ENCODE data around the gene B9D1. TPM values are rescaled to one million over a fixed set of nuclear protein-coding genes. Genes with fewer than 3 reads are reported as not detected.

Gene B9D1
- total and polyA plus RNA-seq, 2 of the 13 experiments (the other 11 are each of a cell fraction or from before 2014, with no cell fraction given), result 27.7 to 31.1 TPM

GRCh38 chr17:19384723-19385391, 22.3 kb upstream of the B9D1 start:
- Histone ChIP-seq H3K4me3 (replicated peaks in 1 of 3; ENCODE audit: insufficient read depth in 1 of 3, low read depth in 2 of 3, low read length in 3 of 3) (no peak overlapping the region), H2AFZ (ENCODE audit: low read length) (no peak overlapping the region), H3K36me3 (replicated peaks in 1 of 2; ENCODE audit: control insufficient read depth in 1 of 2, insufficient read depth in 2 of 2, low read length in 2 of 2) (peaks cover 13 to 35% of the 10 kb centered on the region in 2 experiments), H4K20me1 (ENCODE audit: insufficient read depth, low read length) (no peaks in the 10 kb centered on the region), H3K4me1 (ENCODE audit: insufficient read depth, low read length) (peaks cover 41% of the 10 kb centered on the region), H3K27ac (ENCODE audit: extremely low read length, insufficient read depth, low read length) (no peak overlapping the region), H3K79me2 (ENCODE audit: insufficient read depth, low read length) (no peaks in the 10 kb centered on the region), H3K9me3 (ENCODE audit: low read length) (no peaks in the 10 kb centered on the region), H3K9ac (ENCODE audit: insufficient read depth, low read depth, low read length) (no peak overlapping the region), H3K27me3 (ENCODE audit: control insufficient read depth in 1 of 2, insufficient read depth in 2 of 2, low read length in 2 of 2) (0 out of 5 replicates have a peak, but pooled peaks cover 0 to 10% of the 10 kb centered on the region in 2 experiments), H3K4me2 (ENCODE audit: low read depth, low read length) (no peak overlapping the region)
- intact Hi-C loops (cut with micrococcal nuclease; ENCODE audit: unreplicated experiment), result no loop called here
- ChIA-PET CTCF (ENCODE audit: low intra/inter-chr PET ratio, low total read pairs) (no interaction called here), POLR2A (no interaction called here)
- in situ Hi-C loops (cut with HindIII; ENCODE audit: extremely low pct_ligation_motif_present, low pct_unique_long_range_greater_than_20kb), result no loop called here
- ATAC-seq, result no peak
- no peak for FAIRE-seq
- TF ChIP-seq RBM39 (IDR thresholded peaks at IDR 0.05; ENCODE audit: low read depth, low read length, poor library complexity, severe bottlenecking) (no peak), ZNF180 (CRISPR knock-in tag; IDR thresholded peaks at IDR 0.05; ENCODE audit: borderline replicate concordance, low read depth) (no peak), ZNF609 (CRISPR knock-in tag; IDR thresholded peaks at IDR 0.05; ENCODE audit: borderline replicate concordance) (no peak), NFIC (IDR thresholded peaks at IDR 0.05; ENCODE audit: low read length) (no peak), LCORL (IDR thresholded peaks at IDR 0.05) (no peak), LCORL (CRISPR knock-in tag; IDR thresholded peaks at IDR 0.05) (no peak), CENPT (CRISPR knock-in tag; IDR thresholded peaks at IDR 0.05; ENCODE audit: low read depth) (no peak), SIX1 (CRISPR knock-in tag; IDR thresholded peaks at IDR 0.05; ENCODE audit: borderline replicate concordance) (no peak), IKZF5 (CRISPR knock-in tag; IDR thresholded peaks at IDR 0.05) (no peak), IRF1 (CRISPR knock-in tag; IDR thresholded peaks at IDR 0.05; ENCODE audit: low read depth) (no peak), ZNF883 (CRISPR knock-in tag; IDR thresholded peaks at IDR 0.05; ENCODE audit: not compliant biosample characterization) (no peak), ATF3 (CRISPR knock-in tag; IDR thresholded peaks at IDR 0.05) (no peak), FOSL2 (CRISPR knock-in tag; IDR thresholded peaks at IDR 0.05) (no peak), ZNF513 (CRISPR knock-in tag; conservative IDR thresholded peaks at IDR 0.05) (no peak)
- no peak for DNase-seq (ENCODE audit: low spot score)
- BruUV-seq (replicated peaks), result no TSS peak
- 96% methylated on average over 13 of the region's 16 CpGs for WGBS (ENCODE audit: low lambda C conversion rate)
